Stomach smooth muscle (tissue), 2 donors: Measurements from ENCODE around the gene NRXN3.

Experiments
- H3K27ac ChIP-seq: one replicate; pipeline ENCODE4 v1.7.0; 2013; ENCODE audit warnings: mild to moderate bottlenecking, low read length, inconsistent platforms
- H3K27me3 ChIP-seq, 2 donors: one replicate each; pipeline ENCODE4 v1.7.0; 2013; ENCODE audit warnings: low read length in 2 of 2; ENCODE audit not compliant: insufficient read depth in 2 of 2, control insufficient read depth in 1 of 2
- H3K36me3 ChIP-seq, 2 donors: one replicate each; pipeline ENCODE4 v1.7.0; 2013; ENCODE audit warnings: low read length in 2 of 2; ENCODE audit not compliant: control insufficient read depth in 2 of 2, insufficient read depth in 2 of 2
- H3K4me1 ChIP-seq: one replicate; pipeline ENCODE4 v1.7.0; 2013; ENCODE audit warnings: low read length; ENCODE audit not compliant: control insufficient read depth, insufficient read depth
- H3K4me3 ChIP-seq, 2 donors: one replicate each; pipeline ENCODE4 v1.7.0; 2013; ENCODE audit warnings: low read length in 2 of 2
- H3K9ac ChIP-seq, 2 donors: one replicate each; pipeline ENCODE4 v1.7.0; 2013; ENCODE audit warnings: low read length in 2 of 2, mild to moderate bottlenecking in 1 of 2
- H3K9me3 ChIP-seq, 2 donors: one replicate each; pipeline ENCODE4 v1.7.0; 2013; ENCODE audit warnings: low read length in 2 of 2; ENCODE audit not compliant: control insufficient read depth in 2 of 2
- donor health status: healthy.
- donor health status: Pancreatic carcinoma.

The NRXN3 gene

DNA sequence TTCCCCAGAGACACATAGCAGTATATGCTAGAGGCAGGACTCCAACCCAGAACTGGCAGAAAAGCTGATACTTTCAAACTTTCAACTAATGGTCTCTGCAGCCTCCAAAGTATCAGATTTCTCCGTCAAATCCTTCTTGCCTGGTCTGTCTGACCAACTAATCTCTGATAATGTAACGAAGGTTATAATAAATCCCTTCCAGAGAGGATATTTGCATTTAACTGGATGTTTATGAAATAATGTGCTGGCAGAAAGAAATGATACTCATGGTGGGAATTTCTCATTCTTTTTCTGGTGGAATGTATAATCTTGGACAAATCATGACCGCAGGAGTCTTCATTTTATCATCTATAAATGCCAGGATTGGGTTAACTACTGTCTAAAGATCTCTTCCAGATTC lies 1180.8 kb downstream of the NRXN3 start:
- no peaks in the 10 kb centered on the region for H3K9me3 ChIP-seq
- H3K27ac ChIP-seq = no peak overlapping the region
- no peak overlapping the region for H3K4me3 ChIP-seq
- no peaks in the 10 kb centered on the region for H3K36me3 ChIP-seq
- no peaks in the 10 kb centered on the region for H3K4me1 ChIP-seq
- H3K9ac ChIP-seq = no peak overlapping the region
- no peaks in the 10 kb centered on the region for H3K27me3 ChIP-seq

DNA sequence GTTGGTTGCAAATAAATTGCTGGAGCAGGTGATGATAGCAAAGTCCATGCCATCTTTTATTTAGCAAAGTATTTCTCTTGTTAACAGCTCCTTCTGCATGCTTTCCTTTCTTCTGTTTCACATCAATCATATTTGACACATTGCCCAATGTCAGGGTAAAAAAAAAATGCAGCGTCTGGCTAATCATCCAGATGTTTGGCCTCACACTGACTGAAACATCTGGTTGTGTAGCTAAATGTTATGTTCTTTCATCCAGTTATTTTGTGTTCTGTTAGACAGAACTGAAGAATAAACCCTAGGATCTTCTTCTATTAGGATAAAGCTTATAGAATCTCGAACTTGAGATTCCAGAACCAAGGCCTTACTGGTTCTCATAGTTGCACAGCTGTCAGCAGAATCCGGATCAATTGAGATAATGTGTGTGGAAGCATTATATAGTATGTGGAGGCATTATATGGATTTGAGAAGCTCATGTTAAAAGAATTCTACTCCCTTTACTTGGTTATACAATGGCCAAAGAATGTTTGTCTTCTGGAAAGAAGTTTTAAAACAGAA lies 1182.0 kb downstream of the NRXN3 start:
- H3K4me3 ChIP-seq = no peak overlapping the region
- H3K27me3 ChIP-seq = no peaks in the 10 kb centered on the region
- no peaks in the 10 kb centered on the region for H3K4me1 ChIP-seq
- H3K27ac ChIP-seq = no peak overlapping the region
- no peak overlapping the region for H3K9ac ChIP-seq
- H3K36me3 ChIP-seq = no peaks in the 10 kb centered on the region
- no peaks in the 10 kb centered on the region for H3K9me3 ChIP-seq

DNA sequence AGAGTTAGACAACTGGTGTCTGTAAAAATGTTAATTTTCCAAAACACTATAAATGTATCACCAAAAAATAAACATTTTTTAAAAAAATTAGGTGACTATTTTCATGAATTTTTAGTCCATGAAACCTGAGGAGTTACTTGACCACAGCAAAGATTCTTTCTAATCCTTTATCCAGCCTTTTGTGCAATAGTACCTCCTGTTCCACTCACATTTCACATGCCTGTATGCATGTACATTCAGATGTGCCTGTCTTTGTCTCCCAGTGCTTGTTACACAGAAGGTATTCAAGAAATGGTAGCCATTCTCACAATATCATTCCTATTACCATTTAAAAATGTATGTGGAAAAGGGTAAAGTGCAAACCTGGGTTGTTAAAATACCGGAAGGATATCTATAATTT lies 1184.2 kb downstream of the NRXN3 start:
- H3K4me3 ChIP-seq = no peak overlapping the region
- H3K36me3 ChIP-seq = no peaks in the 10 kb centered on the region
- H3K9ac ChIP-seq = no peak overlapping the region
- H3K27me3 ChIP-seq = no peaks in the 10 kb centered on the region
- no peak overlapping the region for H3K27ac ChIP-seq
- H3K4me1 ChIP-seq = no peaks in the 10 kb centered on the region
- no peaks in the 10 kb centered on the region for H3K9me3 ChIP-seq

DNA sequence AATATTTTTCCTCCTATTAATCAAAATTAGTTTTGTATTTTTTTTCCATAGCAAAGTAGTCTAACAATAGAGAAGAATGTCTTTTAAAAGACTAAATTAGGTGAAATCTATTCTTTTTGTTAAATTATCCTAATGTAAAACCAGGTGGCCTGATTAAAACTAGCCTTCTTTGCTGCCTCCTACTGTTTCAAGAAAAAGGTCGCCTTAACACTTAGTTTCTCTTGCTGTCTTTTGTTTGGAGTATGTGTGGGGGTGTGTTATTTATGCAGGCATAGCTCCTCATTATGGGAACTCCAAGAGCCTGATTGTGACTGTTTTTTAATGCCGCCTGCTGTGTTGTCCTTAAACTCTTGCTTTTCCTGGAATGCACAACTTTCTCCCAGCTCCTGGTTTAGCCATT lies 1185.9 kb downstream of the NRXN3 start:
- Histone ChIP-seq H3K9me3 (no peaks in the 10 kb centered on the region), H3K27ac (no peak overlapping the region), H3K27me3 (no peaks in the 10 kb centered on the region), H3K4me3 (no peak overlapping the region), H3K9ac (no peak overlapping the region), H3K36me3 (no peaks in the 10 kb centered on the region), H3K4me1 (no peaks in the 10 kb centered on the region)

DNA sequence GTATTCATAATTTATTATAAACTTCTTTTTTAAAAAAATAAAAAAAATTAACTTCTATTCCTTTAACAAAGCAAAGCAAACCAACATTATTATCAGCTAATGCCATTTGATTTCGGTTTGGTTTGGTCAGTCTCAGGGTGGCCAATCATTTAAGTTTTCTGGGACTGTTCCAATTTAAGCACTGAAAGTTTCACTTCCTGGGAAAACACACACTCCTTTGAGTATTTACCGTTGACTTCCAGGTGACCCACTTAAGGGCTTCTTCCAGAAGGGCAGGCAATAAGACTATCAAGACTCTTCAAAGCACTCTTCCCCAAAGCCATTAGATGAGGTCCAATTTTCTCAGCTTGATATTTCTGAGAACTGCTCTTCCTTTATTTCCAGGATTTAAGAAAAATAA lies 1187.1 kb downstream of the NRXN3 start:
- no peaks in the 10 kb centered on the region for H3K27me3 ChIP-seq
- no peaks in the 10 kb centered on the region for H3K9me3 ChIP-seq
- no peaks in the 10 kb centered on the region for H3K4me1 ChIP-seq
- H3K36me3 ChIP-seq = no peaks in the 10 kb centered on the region
- no peak overlapping the region for H3K4me3 ChIP-seq
- H3K27ac ChIP-seq = no peak overlapping the region
- no peak overlapping the region for H3K9ac ChIP-seq

DNA sequence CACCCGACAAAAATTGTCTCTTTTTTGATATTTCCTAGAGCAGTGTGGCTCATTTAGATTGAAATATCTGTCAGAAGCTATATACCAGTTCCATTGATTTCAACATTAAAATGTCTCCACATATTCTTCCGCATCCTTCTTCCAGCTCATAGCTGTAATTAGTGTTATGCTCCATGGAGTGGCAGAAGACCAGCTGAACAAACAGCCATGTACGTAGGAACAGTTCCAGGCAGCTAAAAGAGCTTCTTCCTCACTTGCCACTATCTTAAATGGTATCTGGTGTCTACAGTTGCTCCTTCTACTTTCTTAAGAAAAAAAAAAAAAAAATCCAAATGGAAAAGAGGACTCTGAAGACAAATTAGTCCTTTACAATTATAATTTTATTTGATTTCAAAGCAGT lies 1193.1 kb downstream of the NRXN3 start:
- H3K4me1 ChIP-seq = no peaks in the 10 kb centered on the region
- H3K27ac ChIP-seq = no peak overlapping the region
- H3K27me3 ChIP-seq = no peaks in the 10 kb centered on the region
- H3K36me3 ChIP-seq = no peaks in the 10 kb centered on the region
- H3K9me3 ChIP-seq = no peaks in the 10 kb centered on the region
- H3K4me3 ChIP-seq = no peak overlapping the region
- H3K9ac ChIP-seq = no peak overlapping the region

DNA sequence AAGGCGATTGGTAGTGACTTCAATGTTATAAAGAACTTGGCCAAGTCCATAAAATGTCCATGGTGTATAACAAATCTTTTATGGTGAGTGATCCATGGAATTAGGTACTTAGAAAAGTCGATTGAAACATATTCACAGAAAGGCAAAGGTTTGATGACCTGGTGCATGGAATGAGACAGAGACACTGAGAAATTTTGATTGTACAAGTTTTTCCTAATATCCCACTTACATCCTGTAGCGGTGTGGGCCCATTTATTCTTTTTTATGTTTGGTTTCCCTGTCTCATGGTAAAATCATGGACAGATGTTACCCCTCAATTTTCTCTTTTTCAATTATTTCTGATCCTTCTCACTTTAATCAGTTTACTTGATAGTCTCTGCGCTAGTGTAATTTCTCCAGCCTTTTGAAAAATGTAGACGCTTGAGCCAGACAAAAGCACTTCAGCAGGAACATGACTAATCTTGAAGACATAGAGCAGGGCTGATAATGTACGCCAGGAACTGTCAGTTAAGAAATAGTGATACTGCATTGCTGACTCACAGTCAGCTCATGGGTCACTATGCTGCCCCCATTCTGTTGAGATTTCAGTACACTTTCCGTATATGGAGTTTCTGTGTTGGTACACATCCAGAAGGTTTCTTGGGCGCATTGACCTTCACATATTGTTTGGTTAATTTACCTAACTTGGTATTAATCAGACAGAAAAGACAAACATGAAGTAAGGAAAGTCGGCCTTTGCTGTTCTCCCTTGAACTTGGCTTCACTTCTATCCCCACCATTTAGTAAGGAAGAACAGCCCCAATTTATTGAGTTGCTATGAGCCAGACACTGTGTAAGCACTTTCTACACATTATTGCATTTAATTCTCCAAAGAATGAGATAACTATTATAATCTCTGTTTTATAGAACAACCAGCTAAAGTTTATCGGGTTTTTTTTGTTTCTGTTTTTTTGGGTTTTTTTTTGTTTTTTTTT lies 1199.5 kb downstream of the NRXN3 start:
- Histone ChIP-seq H3K27ac (peak overlapping the region; percentile 32), H3K9ac (no peak overlapping the region), H3K4me3 (peak overlapping the region in 1 of 2 donors; percentile 5), H3K4me1 (peaks cover 3% of the 10 kb centered on the region), H3K9me3 (no peaks in the 10 kb centered on the region), H3K27me3 (no peaks in the 10 kb centered on the region), H3K36me3 (no peaks in the 10 kb centered on the region)

DNA sequence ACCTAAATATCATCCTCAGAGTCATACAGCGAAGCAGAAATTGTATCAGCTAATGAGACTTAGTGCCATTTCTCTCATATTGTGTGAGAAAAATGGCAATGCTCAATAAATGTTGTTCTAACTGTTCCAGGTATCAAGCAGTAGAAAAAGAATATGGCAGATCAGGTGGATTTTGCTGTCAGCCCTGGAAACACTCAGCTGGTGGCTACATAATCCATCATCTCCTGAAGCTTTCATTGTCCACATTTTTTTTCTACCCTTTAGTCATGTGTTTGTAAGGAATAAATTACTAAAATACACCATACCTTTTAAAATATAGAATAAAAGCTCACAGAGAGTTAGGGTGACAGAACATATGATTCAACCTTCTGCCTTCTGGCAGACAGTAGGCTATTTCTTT lies 1200.8 kb downstream of the NRXN3 start:
- H3K4me1 ChIP-seq = peaks cover 3% of the 10 kb centered on the region
- H3K27ac ChIP-seq = no peak overlapping the region
- H3K9me3 ChIP-seq = no peaks in the 10 kb centered on the region
- no peaks in the 10 kb centered on the region for H3K27me3 ChIP-seq
- H3K36me3 ChIP-seq = no peaks in the 10 kb centered on the region
- no peak overlapping the region for H3K4me3 ChIP-seq
- no peak overlapping the region for H3K9ac ChIP-seq

DNA sequence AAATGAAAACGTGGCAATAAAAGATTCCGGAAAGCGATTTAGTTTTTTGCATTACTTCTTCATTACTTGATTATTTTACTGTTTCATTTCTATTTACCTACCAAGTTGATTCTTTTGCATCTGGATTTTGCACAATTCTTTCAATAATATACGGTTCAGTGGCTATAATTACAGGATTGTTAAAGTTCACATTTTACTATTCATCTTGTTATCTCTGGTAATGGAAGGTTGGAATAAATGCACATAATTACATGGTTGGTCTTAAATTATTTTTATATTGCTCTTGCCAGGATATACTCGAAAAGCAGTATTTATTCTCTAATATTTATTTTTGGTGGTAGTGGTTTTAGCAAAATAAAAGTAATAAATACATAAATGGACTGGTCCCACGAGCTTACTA lies 1203.3 kb downstream of the NRXN3 start:
- no peak overlapping the region for H3K27ac ChIP-seq

DNA sequence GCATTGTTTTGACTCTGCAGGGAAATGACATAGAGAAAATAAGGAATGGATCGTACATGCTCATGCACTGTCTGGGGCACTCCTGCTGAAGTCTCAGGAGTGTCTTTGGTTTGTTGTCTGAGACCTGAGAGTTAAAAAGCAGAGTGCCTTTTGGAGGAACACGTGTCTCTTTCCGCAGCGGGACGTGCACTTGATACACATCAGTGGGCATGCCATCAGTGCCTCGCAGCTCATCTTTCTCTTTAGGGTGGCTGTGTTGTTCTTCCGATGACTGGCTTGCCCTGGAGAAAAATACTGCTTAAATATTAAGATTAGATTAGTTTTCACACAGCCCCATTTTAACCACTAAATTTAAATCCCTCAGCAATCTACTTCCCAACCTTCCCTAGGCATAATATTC lies 1205.2 kb downstream of the NRXN3 start:
- Histone ChIP-seq H3K36me3 (no peaks in the 10 kb centered on the region), H3K4me1 (no peaks in the 10 kb centered on the region), H3K4me3 (no peak overlapping the region)

More for the DNA sequence above, 1203.3 kb downstream of the NRXN3 start:
- H3K9me3 ChIP-seq = no peaks in the 10 kb centered on the region
- peaks cover 3% of the 10 kb centered on the region for H3K4me1 ChIP-seq
- H3K9ac ChIP-seq = no peak overlapping the region
- H3K36me3 ChIP-seq = no peaks in the 10 kb centered on the region
- no peaks in the 10 kb centered on the region for H3K27me3 ChIP-seq
- no peak overlapping the region for H3K4me3 ChIP-seq

DNA sequence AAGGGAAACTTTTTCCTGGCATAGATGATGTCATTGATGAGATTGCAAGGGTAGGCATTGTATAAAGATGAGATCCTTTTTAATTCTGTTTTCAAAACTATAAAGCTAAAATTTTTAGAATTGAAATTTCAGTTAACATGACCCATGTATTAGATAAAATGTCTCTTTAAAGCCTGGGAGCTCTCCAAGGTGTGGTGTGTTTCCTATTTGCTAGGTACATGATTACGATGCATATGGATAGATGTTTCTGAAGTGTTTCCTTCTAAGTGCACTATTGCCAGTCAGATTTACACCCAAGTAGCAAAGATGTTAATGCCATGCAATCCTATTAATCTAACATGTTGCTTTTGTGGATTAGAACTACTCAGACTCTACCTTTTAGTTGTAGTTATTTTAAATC lies 1206.4 kb downstream of the NRXN3 start:
- no peaks in the 10 kb centered on the region for H3K27me3 ChIP-seq
- H3K27ac ChIP-seq = no peak overlapping the region
- no peaks in the 10 kb centered on the region for H3K36me3 ChIP-seq
- no peaks in the 10 kb centered on the region for H3K4me1 ChIP-seq
- H3K9me3 ChIP-seq = no peaks in the 10 kb centered on the region
- H3K9ac ChIP-seq = no peak overlapping the region
- H3K4me3 ChIP-seq = no peak overlapping the region

More for the DNA sequence above, 1205.2 kb downstream of the NRXN3 start:
- H3K27me3 ChIP-seq = no peaks in the 10 kb centered on the region
- H3K9ac ChIP-seq = no peak overlapping the region
- H3K9me3 ChIP-seq = no peaks in the 10 kb centered on the region
- H3K27ac ChIP-seq = no peak overlapping the region
